DND-41 (cell line): ENCODE results near the gene RPS25.

Experiments
- ATAC-seq: fragments of 200-7000 bp; cut with Tn5 transposase; 3 replicates; pipeline ENCODE4 v1.9.1; 2021; ENCODE audit warnings: low read depth; ENCODE audit not compliant: insufficient read depth
- DNase-seq: peaks from one replicate; pipeline ENCODE4 v3.0.0-alpha.2; 2020
- H2AFZ ChIP-seq: 2 replicates; pipeline ENCODE4 v1.6.0; 2012; ENCODE audit warnings: low read depth, low read length
- H3K27ac ChIP-seq: 2 replicates; pipeline ENCODE4 v1.5.1; 2012; ENCODE audit warnings: low read length, inconsistent platforms
- H3K27me3 ChIP-seq: fragments of 200-600 bp; sonication (generic); 2 replicates; pipeline ENCODE4 v1.6.0; 2012; ENCODE audit warnings: low read length, mild to moderate bottlenecking, inconsistent platforms; ENCODE audit not compliant: insufficient read depth, poor library complexity
- H3K36me3 ChIP-seq: 2 replicates; pipeline ENCODE4 v1.5.1; 2012; ENCODE audit warnings: low read length, inconsistent platforms; ENCODE audit not compliant: insufficient read depth
- H3K4me1 ChIP-seq: 2 replicates; pipeline ENCODE4 v1.5.1; 2012; ENCODE audit warnings: mild to moderate bottlenecking, low read length; ENCODE audit not compliant: insufficient read depth
- H3K4me2 ChIP-seq: 2 replicates; pipeline ENCODE4 v1.6.0; 2012; ENCODE audit warnings: mild to moderate bottlenecking, moderate library complexity, low read length, inconsistent platforms; ENCODE audit not compliant: insufficient read depth
- H3K4me3 ChIP-seq, 2 experiments: fragments of 200-600 bp in 1 of 2; shearing (Covaris generic) in 1 of 2; 2 replicates each; pipeline ENCODE4 v1.5.1; 2012 to 2016; ENCODE audit warnings: inconsistent platforms in 2 of 2, low read length in 2 of 2, mild to moderate bottlenecking in 2 of 2, low read depth in 1 of 2, moderate library complexity in 1 of 2
- H3K79me2 ChIP-seq: 2 replicates; pipeline ENCODE4 v1.6.0; 2012; ENCODE audit warnings: low read length, inconsistent platforms; ENCODE audit not compliant: insufficient read depth
- H3K9ac ChIP-seq: 2 replicates; pipeline ENCODE4 v1.6.0; 2012; ENCODE audit warnings: low read depth, mild to moderate bottlenecking, inconsistent platforms, low read length, moderate library complexity
- H3K9me3 ChIP-seq: 2 replicates; pipeline ENCODE4 v1.5.1; 2012; ENCODE audit warnings: low read length, moderate library complexity, mild to moderate bottlenecking, inconsistent platforms; ENCODE audit not compliant: insufficient read depth, severe bottlenecking
- H4K20me1 ChIP-seq: 2 replicates; pipeline ENCODE4 v1.6.0; 2012; ENCODE audit warnings: low read length; ENCODE audit not compliant: insufficient read depth
- EZH2 ChIP-seq: IDR thresholded peaks from 3 replicates; pipeline ENCODE4 v1.6.1; 2012; ENCODE audit warnings: borderline replicate concordance, low read depth, mild to moderate bottlenecking, moderate library complexity, low read length, inconsistent platforms; ENCODE audit not compliant: severe bottlenecking
- TF ChIP-seq, protein P1 (sequence below): IDR thresholded peaks from 2 replicates; pipeline ENCODE4 v1.5.1; 2012; ENCODE audit warnings: borderline replicate concordance, low read length, moderate library complexity, mild to moderate bottlenecking; ENCODE audit not compliant: poor library complexity, severe bottlenecking; ENCODE audit errors: extremely low read depth

RPS25 gene

GRCh38 chr11:119000906-119001305 lies 17.2 kb downstream of the RPS25 start:
- Histone ChIP-seq H3K4me1 (peaks cover 42% of the 10 kb centered on the region), H3K27me3 (no peaks in the 10 kb centered on the region), H3K4me2 (no peak overlapping the region; the same call in 1 of the 2 replicates), H4K20me1 (no peaks in the 10 kb centered on the region), H3K27ac (no peak overlapping the region), H3K4me3 (no peak overlapping the region), H3K9ac (no peak overlapping the region), H3K79me2 (peaks cover 63% of the 10 kb centered on the region), H3K9me3 (no peaks in the 10 kb centered on the region), H3K36me3 (peaks cover 62% of the 10 kb centered on the region), H2AFZ (no peak overlapping the region)
- TF ChIP-seq, protein P1, sequence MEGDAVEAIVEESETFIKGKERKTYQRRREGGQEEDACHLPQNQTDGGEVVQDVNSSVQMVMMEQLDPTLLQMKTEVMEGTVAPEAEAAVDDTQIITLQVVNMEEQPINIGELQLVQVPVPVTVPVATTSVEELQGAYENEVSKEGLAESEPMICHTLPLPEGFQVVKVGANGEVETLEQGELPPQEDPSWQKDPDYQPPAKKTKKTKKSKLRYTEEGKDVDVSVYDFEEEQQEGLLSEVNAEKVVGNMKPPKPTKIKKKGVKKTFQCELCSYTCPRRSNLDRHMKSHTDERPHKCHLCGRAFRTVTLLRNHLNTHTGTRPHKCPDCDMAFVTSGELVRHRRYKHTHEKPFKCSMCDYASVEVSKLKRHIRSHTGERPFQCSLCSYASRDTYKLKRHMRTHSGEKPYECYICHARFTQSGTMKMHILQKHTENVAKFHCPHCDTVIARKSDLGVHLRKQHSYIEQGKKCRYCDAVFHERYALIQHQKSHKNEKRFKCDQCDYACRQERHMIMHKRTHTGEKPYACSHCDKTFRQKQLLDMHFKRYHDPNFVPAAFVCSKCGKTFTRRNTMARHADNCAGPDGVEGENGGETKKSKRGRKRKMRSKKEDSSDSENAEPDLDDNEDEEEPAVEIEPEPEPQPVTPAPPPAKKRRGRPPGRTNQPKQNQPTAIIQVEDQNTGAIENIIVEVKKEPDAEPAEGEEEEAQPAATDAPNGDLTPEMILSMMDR: no peak
- no peak for TF ChIP-seq EZH2
- no peak for DNase-seq
- ATAC-seq: no peak

- H4K20me1 ChIP-seq: no peaks in the 10 kb centered on the region
- H3K4me3 ChIP-seq: peak overlapping the region; percentile 53 to 86; a peak in 3 of 4 replicates
- H3K9me3 ChIP-seq: no peaks in the 10 kb centered on the region
- no peaks in the 10 kb centered on the region for H3K27me3 ChIP-seq
- H3K9ac ChIP-seq: peak overlapping the region; percentile 72
- TF ChIP-seq, protein P1: no peak
- no peak for TF ChIP-seq EZH2
- peak overlapping the region; percentile 79 for H3K4me2 ChIP-seq
- peak overlapping the region; percentile 75 for H3K27ac ChIP-seq
- H2AFZ ChIP-seq: peak overlapping the region; percentile 99; the same call in 1 of the 2 replicates
- ATAC-seq (no peak), DNase-seq (no peak)
- H3K36me3 ChIP-seq: peaks cover 48% of the 10 kb centered on the region
- peaks cover 43% of the 10 kb centered on the region for H3K4me1 ChIP-seq
- H3K79me2 ChIP-seq: peaks cover 59% of the 10 kb centered on the region
These were observed 19.3 kb downstream of the RPS25 start for GRCh38 chr11:118998822-118999221.

DNA sequence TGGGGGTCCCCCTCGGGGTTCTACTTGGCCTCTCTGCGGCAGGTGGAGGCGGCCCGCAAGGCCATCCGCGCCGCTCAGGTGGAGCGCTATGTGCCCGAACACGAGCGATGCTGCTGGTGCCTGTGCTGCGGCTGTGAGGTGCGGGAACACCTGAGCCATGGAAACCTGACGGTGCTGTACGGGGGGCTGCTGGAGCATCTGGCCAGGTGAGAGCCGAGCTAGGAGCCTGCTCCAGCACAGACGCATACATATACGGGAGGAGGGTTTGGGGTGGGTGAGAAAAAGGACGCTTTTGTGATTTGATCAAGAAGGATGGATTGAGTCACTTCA lies 19.8 kb downstream of the RPS25 start:
- ATAC-seq: peak; percentile 27
- H3K4me3 ChIP-seq: peak overlapping the region; percentile 53 to 86
- peak overlapping the region; percentile 99 for H2AFZ ChIP-seq
- DNase-seq: no peak
- H3K9ac ChIP-seq: peak overlapping the region; percentile 72
- no peaks in the 10 kb centered on the region for H3K9me3 ChIP-seq
- H3K27ac ChIP-seq: peak overlapping the region; percentile 75
- no peak for TF ChIP-seq EZH2
- TF ChIP-seq, protein P1: no peak
- H3K36me3 ChIP-seq: peaks cover 44% of the 10 kb centered on the region
- H3K79me2 ChIP-seq: peaks cover 59% of the 10 kb centered on the region
- H3K4me2 ChIP-seq: peak overlapping the region; percentile 79
- H3K27me3 ChIP-seq: no peaks in the 10 kb centered on the region
- no peaks in the 10 kb centered on the region for H4K20me1 ChIP-seq
- peaks cover 43% of the 10 kb centered on the region for H3K4me1 ChIP-seq
